Stimulated activated CD4-positive, alpha-beta T cell treated with anti-CD3 and anti-CD28 coated beads, Interleukin-4, amount 100 ng/mL, for 24 hours (primary cell): ENCODE results near the gene MT1A.
"Not testable (repeated sequence)": the region's sequence is repeated elsewhere in the genome, so short reads cannot be mapped to it uniquely, and the experiment has no call there.

Experiments
- DNase-seq: peaks from one replicate; pipeline ENCODE4 v3.0.0-alpha.2; 2020

MT1A gene

DNA sequence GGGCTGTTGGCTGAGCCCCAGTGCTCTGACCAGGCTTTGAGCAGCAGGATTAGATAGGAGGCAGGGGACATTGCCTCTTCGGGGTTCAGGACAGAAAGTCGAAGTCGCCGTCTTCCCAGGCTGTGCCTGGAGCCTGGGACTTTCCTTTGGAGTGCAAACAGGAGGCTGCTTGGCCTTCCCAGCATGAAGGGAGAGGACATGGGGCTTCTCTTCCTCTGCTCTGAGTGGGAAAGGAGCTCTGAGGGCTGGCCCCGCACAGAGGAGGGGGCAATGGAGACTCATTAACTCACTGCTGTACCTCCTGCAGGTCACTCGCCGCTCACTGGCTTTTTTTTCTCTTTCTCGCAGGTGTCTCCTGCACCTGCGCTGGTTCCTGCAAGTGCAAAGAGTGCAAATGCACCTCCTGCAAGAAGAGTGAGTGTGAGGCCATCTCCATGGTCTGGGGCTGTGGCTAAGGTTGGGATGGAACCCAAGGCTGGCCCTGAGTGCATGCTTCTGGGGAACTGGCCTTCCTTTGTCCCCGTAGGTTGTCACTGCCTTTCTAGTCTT is 19.9 kb downstream of the MT1A start:
- DNase-seq = no peak

DNA sequence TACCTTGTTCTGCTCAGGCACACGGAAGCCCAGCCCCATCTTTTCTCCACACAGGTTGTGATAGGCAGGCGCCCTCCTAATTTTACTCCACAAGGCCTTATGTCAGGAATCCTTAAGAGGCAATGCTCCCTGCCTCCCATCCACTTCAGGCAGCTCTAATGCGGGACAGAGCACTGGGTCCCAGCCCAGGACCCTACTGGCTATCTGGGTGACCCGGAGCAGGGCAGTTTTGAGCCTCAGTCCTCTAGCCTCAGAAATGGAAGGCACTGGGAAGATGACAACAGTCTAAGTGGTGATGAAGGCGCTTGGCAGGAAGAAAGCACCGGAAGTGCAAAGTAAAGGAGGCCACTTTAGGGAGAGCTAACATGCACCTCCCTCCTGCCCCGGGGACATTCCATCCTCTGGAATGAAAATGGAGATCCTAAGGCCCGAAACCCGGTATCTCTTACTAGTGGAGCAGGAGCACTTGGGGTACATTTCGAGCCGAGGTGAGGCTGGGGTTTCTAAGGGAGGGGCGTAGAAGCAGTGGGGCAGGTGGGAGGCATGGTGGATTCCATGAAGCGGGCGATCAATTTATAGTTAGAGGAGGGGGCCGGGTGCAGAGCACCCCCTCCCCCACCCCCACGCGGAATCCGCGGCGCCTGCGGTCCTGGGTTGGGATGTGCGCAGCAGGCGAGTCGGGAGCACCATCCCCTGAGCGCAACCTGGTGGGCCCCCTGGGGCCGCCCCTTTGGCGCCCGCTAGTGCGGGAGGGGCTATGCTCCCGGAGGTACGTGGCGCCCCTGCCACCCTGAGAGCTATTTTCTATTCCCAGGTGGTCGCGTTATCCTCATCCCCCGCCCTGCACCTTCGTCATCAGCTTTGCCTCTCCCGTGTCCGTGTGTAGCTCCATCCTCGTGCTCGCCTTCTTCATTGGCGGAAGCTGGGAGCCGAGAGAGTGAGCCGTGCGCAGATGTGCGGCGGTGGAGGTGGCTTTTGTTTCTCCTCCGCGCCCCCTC is 24.2 kb downstream of the MT1A start:
- DNase-seq = peak; percentile 47

DNA sequence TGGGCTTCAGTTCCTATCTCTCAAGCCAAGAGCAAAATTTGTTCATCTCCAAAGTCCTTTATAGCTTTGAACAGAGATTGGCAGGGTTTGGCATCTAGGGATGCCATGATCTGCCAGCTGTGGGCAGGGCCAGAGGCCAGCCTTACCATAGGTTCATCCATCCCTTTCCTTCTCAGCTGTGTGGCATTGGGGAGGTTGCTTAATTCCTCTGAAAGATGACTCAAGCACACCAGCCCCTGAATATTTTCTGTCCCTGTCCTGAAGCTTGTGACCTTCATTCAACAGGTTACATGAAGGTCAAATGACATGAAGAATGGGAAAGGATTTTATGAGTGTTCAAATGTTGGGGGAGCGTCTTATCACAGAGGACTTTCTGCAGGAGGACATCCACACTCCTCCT is 26.0 kb downstream of the MT1A start:
- DNase-seq = no peak

DNA sequence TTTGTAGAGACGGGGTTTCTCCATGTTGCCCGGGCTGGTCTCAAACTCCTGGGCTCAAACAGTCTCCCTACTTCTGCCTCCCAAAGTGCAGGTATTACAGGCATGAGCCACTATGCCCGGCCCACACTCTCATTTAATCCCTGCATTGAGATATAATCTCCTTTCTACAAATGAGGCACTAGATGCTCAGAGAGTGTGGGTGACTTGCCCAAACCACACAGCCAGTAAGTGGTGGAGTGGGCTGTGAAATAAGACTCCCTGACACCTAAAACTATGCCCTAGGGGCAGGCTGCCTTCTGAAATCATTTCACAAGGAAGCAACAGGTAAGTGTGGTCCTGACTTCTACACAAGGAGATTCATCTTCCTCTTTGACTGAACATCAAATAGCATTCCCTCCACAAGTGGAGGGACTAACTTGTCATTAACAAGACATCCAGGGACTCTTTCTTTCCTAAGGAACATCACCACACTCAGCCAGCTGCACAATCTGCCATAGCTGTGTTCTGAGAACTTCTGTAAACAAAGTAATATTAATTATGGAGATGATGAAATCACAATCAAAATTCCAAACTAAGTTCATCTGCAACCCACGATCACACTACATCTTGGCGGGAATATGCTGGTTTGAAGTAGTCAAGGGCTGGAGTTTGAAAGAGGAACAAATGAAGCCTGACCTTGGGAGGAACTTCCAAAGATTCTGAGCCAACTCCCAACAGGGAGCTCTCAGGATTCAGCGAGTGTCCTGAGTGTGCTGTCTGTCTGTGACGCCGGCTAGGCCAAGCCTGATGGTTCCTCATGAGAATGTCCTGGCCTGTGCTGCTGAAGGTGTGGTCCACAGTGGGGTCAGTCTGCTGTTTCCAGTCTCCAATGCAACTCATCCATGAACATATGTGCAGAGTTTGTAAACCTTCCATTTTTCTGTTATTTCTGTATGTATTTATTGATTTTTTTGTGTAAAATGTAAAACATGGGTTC is 27.1 kb downstream of the MT1A start:
- DNase-seq = not testable (repeated sequence)

DNA sequence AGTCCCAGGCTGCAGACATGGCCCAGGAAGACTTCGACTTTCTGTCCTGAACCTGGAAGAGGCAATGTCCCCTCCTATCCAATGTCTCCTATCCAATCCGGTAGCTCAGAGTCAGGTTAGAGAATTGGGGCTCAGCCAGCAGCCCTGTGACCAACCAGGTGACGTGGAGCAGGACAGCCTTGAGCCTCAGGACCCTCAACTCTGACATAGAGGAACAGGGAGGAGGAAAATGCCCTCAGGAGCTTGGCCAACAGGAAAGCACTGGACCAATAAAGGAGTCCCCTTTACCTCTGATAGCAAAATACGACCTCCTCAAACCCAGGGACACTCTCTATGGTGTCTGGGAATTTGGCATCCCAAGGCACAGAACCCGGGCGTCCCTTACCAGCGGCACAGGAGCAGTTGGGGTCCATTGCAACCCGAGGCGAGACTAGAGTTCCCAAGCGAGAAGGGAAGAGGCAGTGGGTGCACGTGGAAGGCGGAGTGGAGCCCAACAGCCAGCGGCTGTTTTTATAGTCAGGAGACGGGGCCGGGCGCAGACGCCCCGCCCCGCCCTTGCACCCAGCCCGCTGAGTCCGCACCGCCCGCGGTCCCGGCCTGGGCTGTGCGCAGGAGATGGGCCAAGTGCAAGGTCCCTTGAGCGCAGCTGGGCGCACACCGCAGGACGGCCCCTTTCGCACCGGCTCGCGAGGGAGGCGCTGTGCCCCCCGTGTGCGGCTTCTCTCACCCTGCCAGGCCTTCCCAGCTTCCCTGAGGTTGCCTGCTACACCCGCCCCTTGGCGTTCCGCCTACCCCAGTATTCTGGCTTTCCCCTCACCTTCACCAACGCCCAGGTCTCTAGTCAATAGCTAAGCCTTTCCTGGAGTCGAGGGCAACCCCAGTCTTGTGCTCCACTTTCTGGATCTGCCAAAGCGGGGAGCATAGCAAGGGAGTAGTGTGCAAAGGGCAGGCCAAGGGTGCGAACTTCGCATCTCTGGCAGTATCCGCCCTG is 29.4 kb downstream of the MT1A start, which contains the start of gene MT1G:
Gene MT1G (minus strand): TSS at position 485 of the 991 bp plus-strand sequence. CDS start 72 bp downstream, at position 413.
- DNase-seq = peak; percentile 30

DNA sequence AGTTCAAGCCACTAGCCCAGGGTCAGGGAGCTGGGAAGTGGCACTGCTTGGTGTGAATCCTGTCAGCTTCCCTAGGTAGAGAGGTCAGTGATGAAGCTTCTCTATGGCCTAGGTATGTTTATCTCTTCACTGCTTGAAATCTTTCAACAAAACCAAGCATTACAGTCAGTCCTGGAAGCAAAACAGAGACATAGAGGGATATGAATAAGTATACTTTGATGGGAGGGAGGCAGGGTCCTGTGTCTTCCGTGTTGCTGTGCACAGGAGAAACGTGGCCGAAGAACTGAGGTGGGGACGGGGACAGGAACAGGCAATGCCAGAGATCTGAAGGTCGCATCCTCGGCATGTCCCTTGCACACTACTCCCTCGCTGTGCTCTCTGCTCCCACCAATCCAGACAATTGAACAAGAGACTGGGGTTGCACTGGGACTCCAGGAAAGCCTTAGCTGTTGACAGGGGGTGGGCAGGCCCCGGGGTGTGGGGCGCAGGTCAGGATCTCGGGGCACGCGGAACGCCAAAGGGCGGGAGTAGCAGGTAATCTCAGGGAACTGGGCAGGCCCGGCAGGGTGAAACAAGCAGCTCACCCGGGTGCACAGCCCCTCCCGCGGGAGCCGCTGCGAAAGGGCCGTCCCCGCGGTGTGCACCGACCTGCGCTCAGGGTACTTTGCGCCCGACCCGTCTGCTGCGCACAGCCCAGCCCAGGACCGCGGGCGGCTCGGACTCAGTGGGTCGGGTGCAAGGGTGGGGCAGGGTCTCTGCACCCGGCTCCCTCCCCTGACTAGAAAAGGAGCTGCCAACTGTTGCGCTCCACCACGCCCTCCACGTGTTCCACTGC is 30.8 kb downstream of the MT1A start, which contains the start of gene MT1H:
Gene MT1H (plus strand): TSS at position 810 of the 835 bp plus-strand sequence. CDS start 71 bp downstream, outside the sequence.
- DNase-seq = no peak

DNA sequence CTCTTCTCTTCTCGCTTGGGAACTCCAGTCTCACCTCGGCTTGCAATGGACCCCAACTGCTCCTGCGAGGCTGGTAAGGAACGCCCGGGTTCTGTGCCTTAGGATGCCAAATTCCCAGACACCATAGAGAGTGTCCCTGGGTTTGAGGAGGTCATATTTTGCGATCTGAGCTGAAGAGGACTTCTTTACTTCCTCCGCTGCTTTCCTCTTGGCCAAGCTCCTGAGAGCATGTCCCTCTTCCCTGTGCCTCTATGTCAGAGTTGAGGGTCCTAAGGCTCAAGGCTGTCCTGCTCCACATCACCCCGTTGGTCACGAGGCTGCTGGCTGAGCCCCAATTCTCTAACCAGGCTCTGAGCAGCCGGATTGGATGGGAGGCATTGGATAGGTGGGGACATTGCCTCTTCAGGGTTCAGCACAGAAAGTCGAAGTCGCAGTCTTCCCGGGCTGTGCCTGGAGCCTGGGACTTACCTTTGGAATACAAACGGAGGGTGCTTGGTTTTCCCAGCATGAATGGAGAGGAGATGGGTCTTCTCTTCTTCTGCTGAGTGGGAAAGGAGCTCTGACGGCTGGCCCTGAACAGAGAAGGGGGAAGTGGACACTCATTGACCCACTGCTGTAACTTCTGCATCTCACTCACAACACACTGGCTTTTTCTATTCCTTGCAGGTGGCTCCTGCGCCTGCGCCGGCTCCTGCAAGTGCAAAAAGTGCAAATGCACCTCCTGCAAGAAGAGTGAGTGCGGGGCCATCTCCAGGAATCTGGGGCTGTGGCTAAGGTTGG is 31.6 kb downstream of the MT1A start:
- DNase-seq = no peak

DNA sequence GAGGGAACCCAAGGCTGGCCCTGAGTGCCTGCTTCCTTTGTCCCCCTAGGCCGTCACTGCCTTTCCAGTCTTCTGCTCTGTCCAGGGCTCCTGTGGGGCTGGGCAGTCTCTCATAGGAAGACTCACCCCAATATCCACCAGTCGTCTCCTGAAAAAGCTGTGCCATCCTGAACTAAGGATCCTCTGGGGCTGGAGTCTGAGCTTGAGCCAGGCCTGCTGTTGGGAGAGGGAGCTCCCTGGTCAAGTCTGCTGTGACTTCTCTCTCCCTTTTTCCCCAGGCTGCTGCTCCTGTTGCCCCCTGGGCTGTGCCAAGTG is 32.1 kb downstream of the MT1A start:
- no peak for DNase-seq

DNA sequence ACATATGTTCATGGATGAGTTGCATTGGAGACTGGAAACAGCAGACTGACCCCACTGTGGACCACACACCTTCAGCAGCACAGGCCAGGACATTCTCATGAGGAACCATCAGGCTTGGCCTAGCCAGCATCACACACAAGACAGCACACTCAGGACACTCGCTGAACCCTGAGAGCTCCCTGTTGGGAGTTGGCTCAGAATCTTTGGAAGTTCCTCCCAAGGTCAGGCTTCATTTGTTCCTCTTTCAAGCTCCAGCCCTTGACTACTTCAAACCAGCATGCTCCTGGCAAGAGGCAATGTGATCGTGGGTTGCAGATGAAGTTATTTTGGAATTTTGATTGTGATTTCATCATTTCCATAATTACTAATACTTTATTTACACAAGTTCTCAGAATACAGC is 33.2 kb downstream of the MT1A start:
- DNase-seq = not testable (repeated sequence)

DNA sequence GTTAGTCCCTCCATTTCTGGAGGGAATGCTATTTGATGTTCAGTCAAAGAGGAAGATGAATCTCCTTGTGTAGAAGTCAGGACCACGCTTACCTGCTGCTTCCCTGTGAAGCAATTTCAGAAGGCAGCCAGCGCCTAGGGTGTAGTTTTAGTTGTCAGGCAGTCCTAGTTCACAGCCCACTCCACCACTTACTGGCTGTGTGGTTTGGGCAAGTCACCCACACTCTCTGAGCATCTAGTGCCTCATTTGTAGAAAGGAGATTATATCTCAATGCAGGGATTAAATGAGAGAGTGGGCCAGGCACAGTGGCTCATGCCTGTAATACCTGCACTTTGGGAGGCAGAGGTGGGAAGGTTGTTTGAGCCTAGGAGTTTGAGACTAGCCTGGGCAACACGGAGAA is 33.7 kb downstream of the MT1A start:
- DNase-seq = not testable (repeated sequence)

DNA sequence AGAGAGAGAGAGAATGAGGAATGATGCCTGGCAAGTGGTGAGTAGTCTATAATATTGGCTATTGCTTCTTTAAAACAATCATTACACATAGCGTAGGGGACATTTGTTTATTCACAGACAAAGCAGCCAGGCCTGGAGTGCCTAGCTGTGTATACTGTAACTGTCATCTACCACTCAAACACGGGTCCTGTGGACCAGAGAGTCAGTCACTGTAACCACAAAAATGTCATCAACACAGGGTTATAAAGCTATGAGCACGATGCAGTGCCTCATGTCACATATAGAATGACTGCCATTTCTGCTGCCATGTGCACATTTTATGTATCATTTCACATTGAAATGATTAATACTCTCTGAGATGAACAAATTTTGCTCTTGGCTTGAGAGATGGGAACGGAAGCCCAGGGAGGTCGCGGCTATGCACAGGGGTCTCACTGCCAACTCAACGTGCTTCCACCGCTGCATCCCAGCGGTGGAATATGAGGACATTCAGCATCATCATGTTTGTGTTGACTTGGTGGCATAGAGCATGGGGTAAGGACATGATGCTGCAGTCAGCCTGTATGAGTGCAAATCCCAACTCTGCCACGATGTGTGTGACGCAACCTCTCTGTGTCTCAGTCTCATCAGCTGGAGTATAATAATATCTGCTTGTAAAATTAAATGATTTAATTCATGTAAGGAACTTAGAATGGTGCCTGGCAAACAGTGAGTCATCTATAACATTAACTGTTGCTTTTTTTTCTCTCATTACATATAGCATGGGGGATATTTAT is 34.5 kb downstream of the MT1A start:
- no peak for DNase-seq

DNA sequence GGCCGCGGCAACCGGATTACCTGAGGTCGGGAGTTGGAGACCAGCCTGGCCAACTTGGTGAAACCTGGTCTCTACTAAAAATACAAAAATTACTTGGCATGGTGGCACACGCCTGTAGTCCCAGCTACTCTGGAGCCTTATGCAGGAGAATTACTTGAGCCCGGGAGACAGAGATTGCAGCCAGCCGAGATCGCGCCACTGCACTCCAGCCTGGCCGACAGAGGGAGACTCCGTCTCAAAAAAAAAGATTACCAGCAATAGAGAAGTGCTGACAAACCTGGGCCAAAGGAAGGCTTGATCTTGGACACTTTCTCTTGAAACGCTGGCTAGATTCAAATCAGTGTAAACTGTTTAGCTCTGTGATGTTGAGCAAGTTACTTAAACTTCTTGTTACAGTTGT is 35.5 kb downstream of the MT1A start:
- no peak for DNase-seq

DNA sequence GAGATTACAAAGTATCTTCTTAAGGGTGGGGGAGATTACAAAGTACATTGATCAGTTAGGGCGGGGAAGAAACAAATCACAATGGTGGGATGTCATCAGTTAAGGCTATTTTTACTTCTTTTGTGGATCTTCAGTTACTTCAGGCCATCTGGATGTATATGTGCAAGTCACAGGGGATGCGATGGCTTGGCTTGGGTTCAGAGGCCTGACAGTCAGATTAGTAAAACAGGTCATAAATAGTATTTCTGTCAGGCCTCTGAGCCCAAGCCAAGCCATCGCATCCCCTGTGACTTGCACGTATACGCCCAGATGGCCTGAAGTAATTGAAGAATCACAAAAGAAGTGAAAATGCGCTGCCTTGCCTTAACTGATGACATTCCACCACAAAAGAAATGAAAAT is 36.1 kb downstream of the MT1A start:
- not testable (repeated sequence) for DNase-seq

DNA sequence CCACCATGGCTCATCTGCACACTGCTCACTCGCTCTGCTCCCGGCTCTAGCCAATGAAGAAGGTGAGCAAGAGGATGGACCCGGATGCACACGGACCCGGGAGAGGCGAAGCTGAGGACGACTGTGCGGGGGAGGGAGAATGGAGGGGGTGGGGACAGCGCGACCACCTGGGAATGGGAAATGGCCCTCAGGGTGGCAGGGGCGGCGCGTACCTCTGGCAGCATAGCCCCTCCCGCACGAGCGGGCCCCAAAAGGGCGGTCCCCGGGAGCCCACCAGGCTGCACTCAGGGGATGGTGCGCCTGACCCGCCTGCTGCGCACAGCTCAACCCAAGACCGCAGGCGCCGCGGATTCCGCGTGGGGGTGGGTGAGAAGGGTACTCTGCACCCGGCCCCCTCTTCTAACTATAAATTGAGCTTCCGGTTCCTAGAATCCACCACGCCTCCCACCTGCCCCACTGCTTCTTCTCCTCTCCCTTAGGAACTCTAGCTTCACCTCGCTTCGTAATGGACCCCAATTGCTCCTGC is 37.3 kb downstream of the MT1A start:
- peak; percentile 60 for DNase-seq

DNA sequence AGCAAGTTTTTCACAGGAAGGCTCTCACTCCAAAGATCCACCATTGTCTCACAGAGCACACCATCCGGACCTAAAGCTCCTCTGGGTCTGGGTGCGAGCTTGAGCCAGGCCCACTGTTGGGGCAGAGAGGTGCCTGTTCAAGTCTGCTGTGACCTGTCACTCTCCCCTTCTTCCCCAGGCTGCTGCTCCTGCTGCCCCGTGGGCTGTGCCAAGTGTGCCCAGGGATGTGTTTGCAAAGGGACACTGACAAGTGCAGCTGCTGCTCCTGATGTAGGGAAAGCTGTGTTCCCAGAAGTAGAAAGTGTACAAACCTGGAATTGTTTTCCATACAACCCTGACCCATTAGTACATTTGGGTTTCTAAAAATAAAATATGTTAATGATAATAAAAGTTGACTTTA is 39.0 kb downstream of the MT1A start:
- no peak for DNase-seq

DNA sequence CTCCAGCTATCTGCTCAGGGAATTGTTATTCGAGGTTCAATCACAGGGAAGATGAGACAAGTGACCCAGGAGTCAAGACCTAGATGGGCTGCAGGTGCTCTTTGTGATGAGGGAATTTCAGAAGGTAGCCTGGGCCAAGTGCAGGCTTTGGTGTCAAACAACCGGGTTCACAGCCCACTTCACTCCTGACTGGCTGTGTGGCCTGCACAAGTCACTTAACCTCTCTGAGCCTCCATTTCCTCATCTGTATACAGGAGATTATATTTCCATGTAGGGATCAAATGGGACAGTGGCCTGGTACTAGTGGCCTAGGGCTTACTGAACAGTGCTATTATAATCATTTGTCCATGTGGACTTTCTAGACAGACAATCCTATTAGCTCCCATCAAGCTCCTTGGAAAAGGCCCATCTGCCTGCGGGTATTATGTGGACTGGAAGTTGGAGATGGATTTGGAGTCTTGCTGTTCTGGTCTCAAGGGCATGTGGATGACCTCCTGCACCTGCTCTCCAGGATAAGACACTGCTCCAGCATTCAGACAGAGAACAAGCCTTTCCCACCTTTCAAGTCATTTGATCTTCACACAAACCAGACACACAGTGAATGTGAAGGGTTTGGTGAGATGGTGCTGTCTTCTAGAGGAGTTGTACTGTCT is 40.7 kb downstream of the MT1A start:
- no peak for DNase-seq

DNA sequence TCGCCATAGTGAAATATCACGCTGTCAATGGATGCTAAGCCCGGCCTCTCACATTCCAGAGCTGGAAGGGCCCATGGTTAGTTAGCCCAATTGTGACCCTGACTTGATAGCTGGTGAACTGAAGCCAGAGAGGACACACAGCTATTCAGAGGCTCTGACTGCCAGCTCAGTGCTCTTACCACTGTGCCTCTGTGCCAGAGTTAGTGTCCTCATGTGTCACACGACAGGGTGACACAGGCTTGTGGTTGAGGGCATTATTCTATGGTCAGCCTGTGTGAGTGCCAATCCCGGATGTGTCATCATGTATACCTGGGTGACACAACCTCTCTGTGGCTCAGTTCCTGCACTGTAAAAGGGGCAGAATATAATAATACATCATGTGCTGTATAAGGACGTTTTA is 41.4 kb downstream of the MT1A start:
- no peak for DNase-seq
